Heart left ventricle (tissue), 16 donors: ENCODE results near the gene KAT5. TPM values are rescaled to one million over a fixed set of nuclear protein-coding genes. Genes with fewer than 3 reads are reported as not detected.

Source experiments
- ATAC-seq, 4 donors: fragments of 200-7000 bp; cut with Tn5 transposase; one replicate each; pipeline ENCODE4 v1.9.1; 2020 to 2022; ENCODE audit warnings: moderate library complexity in 4 of 4, mild to moderate bottlenecking in 3 of 4, moderate number of reproducible peaks in 1 of 4
- DNase-seq, 5 donors: peaks; one replicate each; pipeline ENCODE4 v3.0.0-alpha.2; 2020
- H3K27ac ChIP-seq, 12 donors: fragments of 200-600 bp; sonication (generic) in 4 of 12; one replicate each; pipeline versions ENCODE4 v1.5.0 to v1.8.0; 2016 to 2022; ENCODE audit warnings: mild to moderate bottlenecking in 2 of 12
- H3K27me3 ChIP-seq, 9 donors: fragments of 200-600 bp; sonication (generic) in 2 of 9; one replicate each; pipeline versions ENCODE4 v1.5.1 to v1.8.0; 2016 to 2022; ENCODE audit warnings: mild to moderate bottlenecking in 3 of 9
- H3K36me3 ChIP-seq, 9 donors: fragments of 200-600 bp; sonication (generic) in 2 of 9; one replicate each; pipeline versions ENCODE4 v1.5.0 to v1.8.0; 2018 to 2022; ENCODE audit warnings: mild to moderate bottlenecking in 2 of 9
- H3K4me1 ChIP-seq, 12 donors: fragments of 200-600 bp; sonication (generic) in 4 of 12; one replicate each; pipeline versions ENCODE4 v1.5.0 to v1.8.0; 2016 to 2022; ENCODE audit warnings: mild to moderate bottlenecking in 3 of 12
- H3K4me3 ChIP-seq, 12 donors: fragments of 200-600 bp; sonication (generic) in 4 of 12; one replicate each; pipeline versions ENCODE4 v1.5.0 to v1.8.0; 2017 to 2022; ENCODE audit warnings: mild to moderate bottlenecking in 9 of 12, moderate library complexity in 4 of 12
- H3K9me3 ChIP-seq, 12 donors: fragments of 200-600 bp; sonication (generic) in 4 of 12; one replicate each; pipeline versions ENCODE4 v1.5.0 to v1.8.0; 2016 to 2022; ENCODE audit warnings: mild to moderate bottlenecking in 1 of 12
- POLR2A ChIP-seq, 2 donors: fragments of 450-650 bp; IDR thresholded peaks; one replicate each; pipeline ENCODE4 v1.6.1; 2017; ENCODE audit warnings: antibody characterized with exemption in 2 of 2, mild to moderate bottlenecking in 2 of 2, moderate library complexity in 2 of 2
- WGBS, 4 donors: extraction: QIAGEN DNeasy Blood & Tissue Kit in 2 of 4; methylation state at CpG; one replicate each; pipeline versions ENCODE4 v1.1.5 to v1.1.7; 2013 to 2018; 5-methylcytosine and 5-hydroxymethylcytosine counted together
- intact Hi-C, 10 donors: fragments of 100-400 bp; cut with DNase I; formaldehyde crosslinking; loops; one replicate each; pipeline versions ENCODE4 v1.11.1 to v1.14.2; 2022
- polyA plus RNA-seq, 2 donors: library from polyadenylated mRNA; stranded (reverse); fragments of 200-250 nt; gene quantifications; one replicate each; pipeline ENCODE4 v1.2.3, GENCODE V29; 2013
- total RNA-seq, 9 donors: library from RNA; depleted of rRNA in 2 of 9; stranded (reverse); fragments of >200 nt in 2 of 9; fragmentation: NEBNext Ultra II Directional in 3 of 9; extraction: Animal tissue kit (Norgen Biotek cat#: 25700) in 3 of 9; gene quantifications; one replicate each; pipeline versions ENCODE4 v1.1.0 to v1.2.4, GENCODE V29; 2016 to 2023
- TF ChIP-seq, protein P1 (sequence below), 12 donors: fragments of 200-600 bp; sonication (generic) in 4 of 12; IDR thresholded peaks; one replicate each; pipeline versions ENCODE4 v1.5.0 to v1.8.0; 2018 to 2022; ENCODE audit warnings: antibody characterized with exemption in 12 of 12, mild to moderate bottlenecking in 5 of 12
- donor health status: ischemic (EF 13 %, LVEDD 7.1; RV severe dilation, severe dysfunction).
- donor health status: healthy with polysubstance abuse.
- donor health status: DM: no; HTN: yes; CAD: no.
- donor health status: DM: no; HTN: no; CAD: no.
- donor health status: ischemic (EF 25% LVEDD 6.9; RV normal size, moderate dysfunction).
- donor health status: ischemic (EF 25% LVEDD 5.7; RV mildly dilated, moderate dysfunction).
- donor health status: healthy.
- donor health status: DM: yes; HTN: yes; CAD: no.
- donor health status: ischemic (EF 35%, LVEDD 5.7; RV mildly dilated, moderate dysfunction).
- donor health status: nonischemic (EF 11% LVEDD 7.7; RV severe dilation, severe dysfunction).
- donor health status: DM: yes; HTN: yes; CAD: no.
- donor health status: PGD.
- donor health status: ischemic (EF 29% LVEDD 5.4; RV normal size, mild dysfunction).
- donor health status: nonischemic (EF 23%, LVEDD 6.1; RV moderate dilation, normal function).

KAT5 gene
- total and polyA plus RNA-seq, 11 donors, result 36.4 to 62.5 (median 40.1) TPM

GRCh38 chr11:65696802-65697552, 15.1 kb upstream of the KAT5 start:
- no peaks in the 10 kb centered on the region for H3K36me3 ChIP-seq
- intact Hi-C loops, result no loop called here

GRCh38 chr11:65698205-65698604, 13.8 kb upstream of the KAT5 start:
- DNase-seq (peak in 2 of 5 donors; percentile 38 to 43), ATAC-seq (peak in 3 of 4 donors; percentile 73 to 86 (median 85))
- 42 to 74% (median 45%) methylated on average over 8 of the region's 8 CpGs for WGBS, 4 donors
- intact Hi-C loops, result no loop called here
- peak overlapping the region in 7 of 12 donors; percentile 22 to 62 (median 50) for H3K27ac ChIP-seq
- no peaks in the 10 kb centered on the region for H3K36me3 ChIP-seq
- no peak overlapping the region for H3K4me3 ChIP-seq
- TF ChIP-seq, protein P1, sequence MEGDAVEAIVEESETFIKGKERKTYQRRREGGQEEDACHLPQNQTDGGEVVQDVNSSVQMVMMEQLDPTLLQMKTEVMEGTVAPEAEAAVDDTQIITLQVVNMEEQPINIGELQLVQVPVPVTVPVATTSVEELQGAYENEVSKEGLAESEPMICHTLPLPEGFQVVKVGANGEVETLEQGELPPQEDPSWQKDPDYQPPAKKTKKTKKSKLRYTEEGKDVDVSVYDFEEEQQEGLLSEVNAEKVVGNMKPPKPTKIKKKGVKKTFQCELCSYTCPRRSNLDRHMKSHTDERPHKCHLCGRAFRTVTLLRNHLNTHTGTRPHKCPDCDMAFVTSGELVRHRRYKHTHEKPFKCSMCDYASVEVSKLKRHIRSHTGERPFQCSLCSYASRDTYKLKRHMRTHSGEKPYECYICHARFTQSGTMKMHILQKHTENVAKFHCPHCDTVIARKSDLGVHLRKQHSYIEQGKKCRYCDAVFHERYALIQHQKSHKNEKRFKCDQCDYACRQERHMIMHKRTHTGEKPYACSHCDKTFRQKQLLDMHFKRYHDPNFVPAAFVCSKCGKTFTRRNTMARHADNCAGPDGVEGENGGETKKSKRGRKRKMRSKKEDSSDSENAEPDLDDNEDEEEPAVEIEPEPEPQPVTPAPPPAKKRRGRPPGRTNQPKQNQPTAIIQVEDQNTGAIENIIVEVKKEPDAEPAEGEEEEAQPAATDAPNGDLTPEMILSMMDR (IDR thresholded peaks at IDR 0.05), result no peak
- no peak for TF ChIP-seq POLR2A (IDR thresholded peaks at IDR 0.05)
- H3K4me1 ChIP-seq, result peaks cover 0 to 20% (median 1%) of the 10 kb centered on the region in 12 donors
- H3K9me3 ChIP-seq, result no peaks in the 10 kb centered on the region
- peaks cover 0 to 4% (median 0%) of the 10 kb centered on the region in 9 donors for H3K27me3 ChIP-seq

More at GRCh38 chr11:65696802-65697552, 15.1 kb upstream of the KAT5 start:
- no peak overlapping the region for H3K4me3 ChIP-seq
- 81 to 83% (median 82%) methylated on average over 5 of the region's 5 CpGs for WGBS, 4 donors
- ATAC-seq (no peak), DNase-seq (no peak)
- no peak overlapping the region for H3K27ac ChIP-seq
- H3K27me3 ChIP-seq, result no peaks in the 10 kb centered on the region
- TF ChIP-seq POLR2A (IDR thresholded peaks at IDR 0.05), result no peak
- TF ChIP-seq, protein P1 (IDR thresholded peaks at IDR 0.05), result no peak
- no peaks in the 10 kb centered on the region for H3K9me3 ChIP-seq
- peaks cover 0 to 26% (median 3%) of the 10 kb centered on the region in 12 donors for H3K4me1 ChIP-seq

GRCh38 chr11:65699306-65699705, 12.7 kb upstream of the KAT5 start:
- Histone ChIP-seq H3K36me3 (no peaks in the 10 kb centered on the region), H3K9me3 (no peaks in the 10 kb centered on the region), H3K27me3 (peaks cover 0 to 4% (median 0%) of the 10 kb centered on the region in 9 donors), H3K4me1 (peaks cover 0 to 20% (median 1%) of the 10 kb centered on the region in 12 donors), H3K4me3 (no peak overlapping the region), H3K27ac (no peak overlapping the region)
- intact Hi-C loops, result no loop called here
- ATAC-seq (no peak), DNase-seq (no peak)
- WGBS, 4 donors, result 82 to 86% (median 85%) methylated on average over 6 to 7 of the region's 7 CpGs
- no peak for TF ChIP-seq POLR2A (IDR thresholded peaks at IDR 0.05)
- TF ChIP-seq, protein P1 (IDR thresholded peaks at IDR 0.05), result no peak

GRCh38 chr11:65700399-65700798, 11.7 kb upstream of the KAT5 start:
- H3K4me3 ChIP-seq, result no peak overlapping the region
- H3K9me3 ChIP-seq, result no peaks in the 10 kb centered on the region
- H3K36me3 ChIP-seq, result no peaks in the 10 kb centered on the region
- 80 to 85% (median 81%) methylated on average over 3 of the region's 3 CpGs for WGBS, 4 donors
- intact Hi-C loops, result loop anchor here in 6 of 10 donors (5.0 to 10.0 kb wide), 6 partner anchors 66 to 284 kb away; partner anchors contain the start of gene SIPA1 (in 1 of the 6)
- H3K27me3 ChIP-seq, result peaks cover 0 to 4% (median 0%) of the 10 kb centered on the region in 9 donors
- DNase-seq (no peak), ATAC-seq (no peak)
- H3K4me1 ChIP-seq, result peaks cover 0 to 17% (median under 1%) of the 10 kb centered on the region in 12 donors
- no peak for TF ChIP-seq POLR2A (IDR thresholded peaks at IDR 0.05)
- TF ChIP-seq, protein P1 (IDR thresholded peaks at IDR 0.05), result no peak
- no peak overlapping the region for H3K27ac ChIP-seq
